Fibroblast of mammary gland (primary cell): ENCODE data around the gene KHSRP.

Experiments
- DNase-seq: peaks from one replicate; pipeline ENCODE4 v3.0.0-alpha.2; 2010; ENCODE audit warnings: low read depth
- H3K4me3 ChIP-seq: 2 replicates; pipeline ENCODE4 v1.5.1; 2011; ENCODE audit warnings: low read depth, mild to moderate bottlenecking, low read length, moderate library complexity; ENCODE audit not compliant: control insufficient read depth
- TF ChIP-seq, protein P1 (sequence below): conservative IDR thresholded peaks from 2 replicates; pipeline ENCODE4 v1.5.1; 2011; ENCODE audit warnings: low read depth, low read length, inconsistent platforms; ENCODE audit not compliant: control insufficient read depth, insufficient read depth

Gene KHSRP

GRCh38 chr19:6374161-6374709, 50.4 kb downstream of the KHSRP start:
- peak overlapping the region; percentile 50 for H3K4me3 ChIP-seq
- no peak for DNase-seq
- TF ChIP-seq, protein P1, sequence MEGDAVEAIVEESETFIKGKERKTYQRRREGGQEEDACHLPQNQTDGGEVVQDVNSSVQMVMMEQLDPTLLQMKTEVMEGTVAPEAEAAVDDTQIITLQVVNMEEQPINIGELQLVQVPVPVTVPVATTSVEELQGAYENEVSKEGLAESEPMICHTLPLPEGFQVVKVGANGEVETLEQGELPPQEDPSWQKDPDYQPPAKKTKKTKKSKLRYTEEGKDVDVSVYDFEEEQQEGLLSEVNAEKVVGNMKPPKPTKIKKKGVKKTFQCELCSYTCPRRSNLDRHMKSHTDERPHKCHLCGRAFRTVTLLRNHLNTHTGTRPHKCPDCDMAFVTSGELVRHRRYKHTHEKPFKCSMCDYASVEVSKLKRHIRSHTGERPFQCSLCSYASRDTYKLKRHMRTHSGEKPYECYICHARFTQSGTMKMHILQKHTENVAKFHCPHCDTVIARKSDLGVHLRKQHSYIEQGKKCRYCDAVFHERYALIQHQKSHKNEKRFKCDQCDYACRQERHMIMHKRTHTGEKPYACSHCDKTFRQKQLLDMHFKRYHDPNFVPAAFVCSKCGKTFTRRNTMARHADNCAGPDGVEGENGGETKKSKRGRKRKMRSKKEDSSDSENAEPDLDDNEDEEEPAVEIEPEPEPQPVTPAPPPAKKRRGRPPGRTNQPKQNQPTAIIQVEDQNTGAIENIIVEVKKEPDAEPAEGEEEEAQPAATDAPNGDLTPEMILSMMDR, result no peak

GRCh38 chr19:6373813-6374108, 50.9 kb downstream of the KHSRP start:
- DNase-seq, result no peak
- peak overlapping the region; percentile 50 for H3K4me3 ChIP-seq
- TF ChIP-seq, protein P1, result no peak

DNA sequence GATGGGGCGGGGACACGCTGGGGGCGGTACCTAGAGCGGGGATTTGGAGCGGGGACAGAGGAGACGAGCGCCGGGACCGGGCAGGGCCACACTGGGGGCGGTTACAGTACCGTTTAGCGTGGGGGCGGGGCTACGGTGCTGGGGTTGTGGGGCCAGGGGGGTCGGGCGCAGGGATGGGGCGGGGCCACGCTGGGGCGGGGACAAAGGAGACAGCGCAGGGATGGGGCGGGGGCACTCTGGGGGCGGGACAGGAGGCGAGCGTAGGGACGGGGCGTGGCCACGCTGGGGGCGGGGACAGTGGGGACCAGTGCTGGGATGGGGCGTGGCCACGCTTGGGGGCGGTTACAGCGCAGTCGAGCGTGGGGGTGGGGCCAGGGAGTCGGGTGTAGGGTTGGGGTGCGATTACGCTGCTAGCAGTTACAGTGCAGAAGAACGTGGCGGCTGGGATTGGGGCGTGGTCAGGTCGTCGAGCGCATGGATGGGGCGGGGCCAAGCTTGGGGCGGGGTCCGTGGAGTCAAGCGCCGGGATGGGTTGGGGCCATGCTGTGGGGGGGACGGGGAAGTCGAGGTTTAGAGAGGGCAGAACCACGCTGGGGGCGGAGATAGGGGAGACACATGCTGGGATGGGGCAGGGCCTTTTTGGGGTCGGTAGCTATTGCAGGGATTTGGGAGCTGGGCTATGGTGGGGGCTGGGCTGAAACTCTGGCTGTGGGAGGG, 51.4 kb downstream of the KHSRP start:
- DNase-seq, result peak; percentile 97
- peak overlapping the region; percentile 63 for H3K4me3 ChIP-seq
- TF ChIP-seq, protein P1, result no peak

DNA sequence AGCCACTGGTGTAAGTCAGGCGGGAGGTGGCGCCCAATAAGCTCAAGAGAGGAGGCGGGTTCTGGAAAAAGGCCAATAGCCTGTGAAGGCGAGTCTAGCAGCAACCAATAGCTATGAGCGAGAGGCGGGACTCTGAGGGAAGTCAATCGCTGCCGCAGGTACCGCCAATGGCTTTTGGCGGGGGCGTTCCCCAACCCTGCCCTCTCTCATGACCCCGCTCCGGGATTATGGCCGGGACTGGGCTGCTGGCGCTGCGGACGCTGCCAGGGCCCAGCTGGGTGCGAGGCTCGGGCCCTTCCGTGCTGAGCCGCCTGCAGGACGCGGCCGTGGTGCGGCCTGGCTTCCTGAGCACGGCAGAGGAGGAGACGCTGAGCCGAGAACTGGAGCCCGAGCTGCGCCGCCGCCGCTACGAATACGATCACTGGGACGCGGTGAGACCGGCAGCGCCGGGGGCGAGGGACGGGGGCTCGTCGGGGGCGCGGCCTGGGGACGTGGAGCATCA, 52.0 kb downstream of the KHSRP start, which contains the start of gene ALKBH7:
Gene ALKBH7 (plus strand): TSS at position 201 of the 502 bp plus-strand sequence. CDS start 27 bp downstream, at position 228.
- H3K4me3 ChIP-seq, result peak within 1 kb of the TSS; percentile 63
- TF ChIP-seq, protein P1, result no peak
- peak; percentile 100 for DNase-seq

DNA sequence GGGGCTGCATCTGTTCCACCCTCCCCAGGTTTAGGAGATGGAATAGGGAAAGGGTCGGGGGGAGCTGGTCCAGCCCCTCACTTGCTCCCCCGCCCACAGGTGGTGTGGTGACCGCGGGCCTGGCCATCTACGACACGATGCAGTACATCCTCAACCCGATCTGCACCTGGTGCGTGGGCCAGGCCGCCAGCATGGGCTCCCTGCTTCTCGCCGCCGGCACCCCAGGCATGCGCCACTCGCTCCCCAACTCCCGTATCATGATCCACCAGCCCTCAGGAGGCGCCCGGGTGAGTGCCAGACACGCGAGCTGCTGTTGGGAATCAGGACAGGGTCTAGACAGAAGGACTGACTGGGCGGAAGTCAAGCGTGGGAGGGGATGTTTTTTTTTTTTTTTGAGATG, 60.3 kb downstream of the KHSRP start:
- TF ChIP-seq, protein P1, result no peak
- DNase-seq, result no peak
- no peak overlapping the region for H3K4me3 ChIP-seq
